HCT116 (cell line): ENCODE measurements around the gene MEAK7. TPM values are rescaled to one million over a fixed set of nuclear protein-coding genes. Genes with fewer than 3 reads are reported as not detected.

Experiments used
- ATAC-seq: fragments of 200-7000 bp; cut with Tn5 transposase; 2 replicates; pipeline ENCODE4 v1.9.1; 2020; ENCODE audit warnings: mild to moderate bottlenecking, moderate library complexity
- BruUV-seq: library from RNA; stranded (reverse); fragments of 400-500 nt; replicated peaks from 2 replicates; lab custom pipeline; 2021; lab: Mats Ljungman, UMichigan
- CTCF ChIA-PET: fragments of 300-600 bp; sonication (Branson Sonifier 250); formaldehyde crosslinking; loops from one replicate; lab custom pipeline; 2021; ENCODE audit warnings: antibody characterized with exemption; lab: Charles Lee
- POLR2A ChIA-PET: fragments of 300-600, 350-600 bp; sonication (Branson Sonifier 250); formaldehyde crosslinking; loops from one replicate; lab custom pipeline; 2021; ENCODE audit warnings: antibody characterized with exemption; lab: Charles Lee
- RAD21 ChIA-PET, 2 experiments: fragments of 300-600 bp; sonication (Branson Sonifier 250); formaldehyde crosslinking; loops; one replicate each; lab custom pipeline; 2023; ENCODE audit warnings: low total read pairs in 2 of 2; ENCODE audit not compliant: uncharacterized antibody in 2 of 2, unreplicated experiment in 2 of 2, low non-redundant PET in 1 of 2; lab: Charles Lee
- DNase-seq: peaks from one replicate; pipeline ENCODE4 v3.0.0-alpha.2; 2010; ENCODE audit warnings: low read depth, low spot score
- H2AFZ ChIP-seq: fragments of 200-600 bp; shearing (Covaris generic), sonication (generic); 2 replicates; pipeline ENCODE4 v1.6.1; 2017; ENCODE audit warnings: low read depth, mixed run types, mixed read lengths, antibody characterized with exemption, low read length; ENCODE audit not compliant: poor library complexity, severe bottlenecking
- H3K27ac ChIP-seq: 2 replicates; pipeline ENCODE4 v1.5.1; 2012; ENCODE audit warnings: low read depth, low read length
- H3K27me3 ChIP-seq: fragments of 200-600 bp; sonication (generic); 2 replicates; pipeline ENCODE4 v1.6.1; 2016; ENCODE audit warnings: mixed run types, low read length, mixed read lengths; ENCODE audit not compliant: insufficient read depth
- H3K36me3 ChIP-seq, 2 experiments: fragments of 200-500 bp in 1 of 2; fragments of 200-600 bp in 1 of 2; sonication (Bioruptor generic) in 1 of 2; sonication (generic) in 1 of 2; 2 replicates each; pipeline versions ENCODE4 v1.5.1 to v1.6.1; 2014 to 2016; ENCODE audit warnings: low read length in 2 of 2, inconsistent platforms in 1 of 2, mixed read lengths in 1 of 2, mixed run types in 1 of 2; ENCODE audit not compliant: insufficient read depth in 2 of 2, control insufficient read depth in 1 of 2
- H3K4me1 ChIP-seq, 2 experiments: fragments of 200-600 bp in 1 of 2; sonication (generic) in 1 of 2; 2 replicates each; pipeline versions ENCODE4 v1.5.1 to v1.6.1; 2012 to 2017; ENCODE audit warnings: low read length in 2 of 2, inconsistent platforms in 1 of 2, mild to moderate bottlenecking in 1 of 2, mixed read lengths in 1 of 2, mixed run types in 1 of 2, moderate library complexity in 1 of 2; ENCODE audit not compliant: insufficient read depth in 2 of 2, control insufficient read depth in 1 of 2
- H3K4me2 ChIP-seq: fragments of 200-600 bp; sonication (generic); 2 replicates; pipeline ENCODE4 v1.6.1; 2017; ENCODE audit warnings: mixed run types, low read length, mixed read lengths
- H3K4me3 ChIP-seq, 2 experiments: fragments of 200-600 bp in 1 of 2; sonication (generic) in 1 of 2; replicated peaks in 1 of 2; 2 replicates each; pipeline ENCODE4 v1.5.1; 2011 to 2016; ENCODE audit warnings: low read length in 2 of 2, control low read depth in 1 of 2, low read depth in 1 of 2, mild to moderate bottlenecking in 1 of 2, mixed read lengths in 1 of 2, mixed run types in 1 of 2
- H3K79me2 ChIP-seq: fragments of 200-600 bp; sonication (generic); 2 replicates; pipeline ENCODE4 v1.6.1; 2017; ENCODE audit warnings: mild to moderate bottlenecking, mixed run types, low read length, moderate library complexity, mixed read lengths; ENCODE audit not compliant: insufficient read depth
- H3K9ac ChIP-seq: fragments of 200-600 bp; sonication (generic); 2 replicates; pipeline ENCODE4 v1.6.1; 2016; ENCODE audit warnings: low read length, mixed read lengths
- H3K9me2 ChIP-seq: fragments of 200-600 bp; sonication (generic), shearing (Covaris generic); 2 replicates; pipeline ENCODE4 v1.6.1; 2017; ENCODE audit warnings: mixed run types, mild to moderate bottlenecking, moderate library complexity; ENCODE audit not compliant: insufficient read depth
- H3K9me3 ChIP-seq, 2 experiments: fragments of 200-500 bp in 1 of 2; fragments of 200-600 bp in 1 of 2; sonication (Bioruptor generic) in 1 of 2; sonication (generic) in 1 of 2; 2 replicates each; pipeline ENCODE4 v1.6.1; 2014 to 2017; ENCODE audit warnings: low read length in 2 of 2, mixed read lengths in 2 of 2, inconsistent platforms in 1 of 2, low read depth in 1 of 2, mild to moderate bottlenecking in 1 of 2, mixed run types in 1 of 2, moderate library complexity in 1 of 2; ENCODE audit not compliant: control insufficient read depth in 1 of 2, insufficient read depth in 1 of 2
- H4K20me1 ChIP-seq: fragments of 200-600 bp; sonication (generic), shearing (Covaris generic); 2 replicates; pipeline ENCODE4 v1.6.1; 2017; ENCODE audit warnings: mixed run types, mild to moderate bottlenecking, moderate library complexity; ENCODE audit not compliant: insufficient read depth
- EZH2 ChIP-seq: fragments of 200-600 bp; sonication (generic); IDR thresholded peaks from 2 replicates; pipeline ENCODE4 v1.6.1; 2017; ENCODE audit warnings: antibody characterized with exemption, mixed run types
- FOSL1 ChIP-seq: IDR thresholded peaks from 2 replicates; pipeline ENCODE4 v1.6.1; 2012; ENCODE audit warnings: low read depth
- SIN3A ChIP-seq: IDR thresholded peaks from 2 replicates; pipeline ENCODE4 v1.6.1; 2012; ENCODE audit warnings: low read depth
- SRF ChIP-seq: IDR thresholded peaks from 2 replicates; pipeline ENCODE4 v1.6.1; 2012; ENCODE audit warnings: low read depth
- TCF7L2 ChIP-seq: IDR thresholded peaks from 2 replicates; pipeline ENCODE4 v1.7.0; 2011; ENCODE audit warnings: borderline replicate concordance, inconsistent platforms; ENCODE audit not compliant: insufficient read depth, insufficient read length; ENCODE audit errors: extremely low read depth
- ZFX ChIP-seq: fragments of 450-650 bp; IDR thresholded peaks from 2 replicates; pipeline ENCODE4 v1.6.1; 2017
- intact Hi-C: fragments of 100-400 bp; cut with micrococcal nuclease; formaldehyde crosslinking; loops from 2 replicates; pipeline ENCODE4 v1.10.0; 2022
- total RNA-seq: library from RNA; stranded (reverse); gene quantifications from one replicate; pipeline ENCODE4 v1.2.1, GENCODE V29; 2021; ENCODE audit not compliant: unreplicated experiment
- TF ChIP-seq, protein P1 (sequence below), 3 experiments: fragments of 200-600 bp in 1 of 3; sonication (generic) in 1 of 3; IDR thresholded peaks in 2 of 3; conservative IDR thresholded peaks in 1 of 3; 2 replicates each; pipeline ENCODE4 v1.5.1; 2012 to 2017; ENCODE audit warnings: low read depth in 2 of 3, low read length in 2 of 3, antibody characterized with exemption in 1 of 3, borderline replicate concordance in 1 of 3, control low read depth in 1 of 3, mild to moderate bottlenecking in 1 of 3, mixed read lengths in 1 of 3, mixed run types in 1 of 3, moderate library complexity in 1 of 3; ENCODE audit not compliant: insufficient read depth in 1 of 3
- TF ChIP-seq, protein P2 (sequence below): IDR thresholded peaks from 2 replicates; pipeline ENCODE4 v1.6.1; 2012; ENCODE audit warnings: low read depth
- TF ChIP-seq, protein P3 (sequence below): IDR thresholded peaks from 2 replicates; pipeline ENCODE4 v1.6.1; 2012

Gene MEAK7
- total RNA-seq, 1 experiment from 2014 or later: 32.2 TPM

DNA sequence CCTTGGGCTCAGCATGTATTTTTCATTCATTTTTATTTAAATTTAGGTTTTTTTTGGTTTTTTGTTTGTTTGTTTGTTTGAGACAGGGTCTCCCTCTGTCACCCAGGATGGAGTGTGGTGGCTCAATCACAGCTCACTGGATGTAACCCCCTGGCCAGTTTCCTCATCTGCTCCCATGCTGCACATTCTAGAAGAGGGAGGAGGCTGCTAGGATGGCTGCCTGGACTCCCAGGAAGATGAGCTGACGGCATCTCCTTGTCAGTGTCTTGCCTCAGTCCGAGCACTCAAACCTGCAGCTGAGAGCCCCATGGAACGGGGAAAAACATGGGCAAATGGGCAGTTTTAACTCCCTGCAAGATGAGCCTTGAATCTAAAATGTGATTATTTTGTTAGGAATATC is 7.5 kb downstream of the MEAK7 start:
- ChIA-PET POLR2A (no interaction called here), CTCF (interaction anchor here (1.1 to 1.3 kb wide), 2 partner anchors 9 to 310 kb away, joined by 3 to 4 read pairs; partner anchors contain the start of gene TAF1C)
- Histone ChIP-seq H2AFZ (no peak overlapping the region), H3K9me2 (no peaks in the 10 kb centered on the region), H4K20me1 (no peaks in the 10 kb centered on the region), H3K36me3 (peaks cover 38 to 55% of the 10 kb centered on the region in 2 experiments), H3K4me1 (peaks cover 31 to 37% of the 10 kb centered on the region in 2 experiments), H3K4me2 (no peak overlapping the region), H3K9ac (no peak overlapping the region), H3K4me3 (no peak overlapping the region), H3K79me2 (peaks cover 14% of the 10 kb centered on the region; the same call in 1 of the 2 replicates), H3K9me3 (no peaks in the 10 kb centered on the region), H3K27me3 (no peaks in the 10 kb centered on the region)
- DNase-seq (no peak), ATAC-seq (no peak)
- intact Hi-C loops: no loop called here
- TF ChIP-seq SRF: no peak
- TF ChIP-seq, protein P1, sequence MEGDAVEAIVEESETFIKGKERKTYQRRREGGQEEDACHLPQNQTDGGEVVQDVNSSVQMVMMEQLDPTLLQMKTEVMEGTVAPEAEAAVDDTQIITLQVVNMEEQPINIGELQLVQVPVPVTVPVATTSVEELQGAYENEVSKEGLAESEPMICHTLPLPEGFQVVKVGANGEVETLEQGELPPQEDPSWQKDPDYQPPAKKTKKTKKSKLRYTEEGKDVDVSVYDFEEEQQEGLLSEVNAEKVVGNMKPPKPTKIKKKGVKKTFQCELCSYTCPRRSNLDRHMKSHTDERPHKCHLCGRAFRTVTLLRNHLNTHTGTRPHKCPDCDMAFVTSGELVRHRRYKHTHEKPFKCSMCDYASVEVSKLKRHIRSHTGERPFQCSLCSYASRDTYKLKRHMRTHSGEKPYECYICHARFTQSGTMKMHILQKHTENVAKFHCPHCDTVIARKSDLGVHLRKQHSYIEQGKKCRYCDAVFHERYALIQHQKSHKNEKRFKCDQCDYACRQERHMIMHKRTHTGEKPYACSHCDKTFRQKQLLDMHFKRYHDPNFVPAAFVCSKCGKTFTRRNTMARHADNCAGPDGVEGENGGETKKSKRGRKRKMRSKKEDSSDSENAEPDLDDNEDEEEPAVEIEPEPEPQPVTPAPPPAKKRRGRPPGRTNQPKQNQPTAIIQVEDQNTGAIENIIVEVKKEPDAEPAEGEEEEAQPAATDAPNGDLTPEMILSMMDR (IDR thresholded peaks at IDR 0.05 in 2 of 3, conservative IDR thresholded peaks at IDR 0.05 in 1 of 3; ENCODE audit: borderline replicate concordance in 1 of 3, insufficient read depth in 1 of 3, low read depth in 2 of 3, low read length in 2 of 3): no peak
- TF ChIP-seq TCF7L2: no peak
- no peak for TF ChIP-seq FOSL1
- no peak for TF ChIP-seq SIN3A
- TF ChIP-seq ZFX: no peak
- TF ChIP-seq, protein P2, sequence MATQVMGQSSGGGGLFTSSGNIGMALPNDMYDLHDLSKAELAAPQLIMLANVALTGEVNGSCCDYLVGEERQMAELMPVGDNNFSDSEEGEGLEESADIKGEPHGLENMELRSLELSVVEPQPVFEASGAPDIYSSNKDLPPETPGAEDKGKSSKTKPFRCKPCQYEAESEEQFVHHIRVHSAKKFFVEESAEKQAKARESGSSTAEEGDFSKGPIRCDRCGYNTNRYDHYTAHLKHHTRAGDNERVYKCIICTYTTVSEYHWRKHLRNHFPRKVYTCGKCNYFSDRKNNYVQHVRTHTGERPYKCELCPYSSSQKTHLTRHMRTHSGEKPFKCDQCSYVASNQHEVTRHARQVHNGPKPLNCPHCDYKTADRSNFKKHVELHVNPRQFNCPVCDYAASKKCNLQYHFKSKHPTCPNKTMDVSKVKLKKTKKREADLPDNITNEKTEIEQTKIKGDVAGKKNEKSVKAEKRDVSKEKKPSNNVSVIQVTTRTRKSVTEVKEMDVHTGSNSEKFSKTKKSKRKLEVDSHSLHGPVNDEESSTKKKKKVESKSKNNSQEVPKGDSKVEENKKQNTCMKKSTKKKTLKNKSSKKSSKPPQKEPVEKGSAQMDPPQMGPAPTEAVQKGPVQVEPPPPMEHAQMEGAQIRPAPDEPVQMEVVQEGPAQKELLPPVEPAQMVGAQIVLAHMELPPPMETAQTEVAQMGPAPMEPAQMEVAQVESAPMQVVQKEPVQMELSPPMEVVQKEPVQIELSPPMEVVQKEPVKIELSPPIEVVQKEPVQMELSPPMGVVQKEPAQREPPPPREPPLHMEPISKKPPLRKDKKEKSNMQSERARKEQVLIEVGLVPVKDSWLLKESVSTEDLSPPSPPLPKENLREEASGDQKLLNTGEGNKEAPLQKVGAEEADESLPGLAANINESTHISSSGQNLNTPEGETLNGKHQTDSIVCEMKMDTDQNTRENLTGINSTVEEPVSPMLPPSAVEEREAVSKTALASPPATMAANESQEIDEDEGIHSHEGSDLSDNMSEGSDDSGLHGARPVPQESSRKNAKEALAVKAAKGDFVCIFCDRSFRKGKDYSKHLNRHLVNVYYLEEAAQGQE: no peak
- no peak for TF ChIP-seq EZH2
- TF ChIP-seq, protein P3, sequence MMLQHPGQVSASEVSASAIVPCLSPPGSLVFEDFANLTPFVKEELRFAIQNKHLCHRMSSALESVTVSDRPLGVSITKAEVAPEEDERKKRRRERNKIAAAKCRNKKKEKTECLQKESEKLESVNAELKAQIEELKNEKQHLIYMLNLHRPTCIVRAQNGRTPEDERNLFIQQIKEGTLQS: no peak
- TF ChIP-seq, all 23 proteins: peak for 0
- no peak overlapping the region for H3K27ac ChIP-seq
- RAD21 ChIA-PET: no interaction called here
- BruUV-seq: no TSS peak
